Left colon (tissue), 2 donors: Measurements from ENCODE around the gene PRSS48. TPM values are rescaled to one million over a fixed set of nuclear protein-coding genes. Genes with fewer than 3 reads are reported as not detected.
A peak's percentile ranks its signal among the peaks of the same experiment; 100 is the strongest.
"Not testable (repeated sequence)": the region's sequence is repeated elsewhere in the genome, so short reads cannot be mapped to it uniquely, and the experiment has no call there.

Experiments
- ATAC-seq: fragments of 200-7000 bp; cut with Tn5 transposase; one replicate; pipeline ENCODE4 v1.9.1; 2020; ENCODE audit warnings: mild to moderate bottlenecking, moderate library complexity
- DNase-seq, 2 donors: peaks; one replicate each; pipeline ENCODE4 v3.0.0-alpha.2; 2020
- intact Hi-C, 2 donors: fragments of 100-400 bp; cut with DNase I in 1 of 2; cut with micrococcal nuclease in 1 of 2; formaldehyde crosslinking; loops; one replicate each; pipeline versions ENCODE4 v1.11.2 to v1.14.0; 2022; cut with DNase I, micrococcal nuclease
- total RNA-seq, 2 donors: library from RNA; stranded (reverse); fragmentation: NEBNext Ultra II Directional; extraction: Animal tissue kit (Norgen Biotek cat#: 25700); gene quantifications; one replicate each; pipeline ENCODE4 v1.2.1, GENCODE V29; 2021
- donor health status: DM: no; HTN: no; CAD: no.
- donor health status: DM: yes; HTN: yes; CAD: no.

Gene PRSS48
- total RNA-seq, 2 donors from 2014 or later: not detected

DNA sequence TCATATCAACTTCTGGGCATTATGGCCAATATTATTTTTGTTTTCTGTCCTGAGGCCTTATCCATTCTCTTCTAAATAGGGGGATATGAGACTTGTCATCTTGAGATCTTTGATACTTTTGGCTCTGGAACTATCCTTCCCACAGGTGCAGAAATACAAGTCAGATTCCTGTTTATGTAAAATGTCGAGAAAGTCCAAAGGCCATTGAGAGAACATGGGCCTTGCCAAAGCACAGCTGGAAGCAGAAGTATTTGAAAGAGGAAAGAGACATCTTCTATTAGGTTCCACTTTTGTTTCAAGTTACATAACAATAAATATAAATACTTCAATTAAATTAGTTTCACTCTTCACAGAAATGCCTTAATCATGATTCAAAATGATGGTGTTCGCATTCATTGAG, 20.8 kb upstream of the PRSS48 start:
- ATAC-seq (peak; percentile 55), DNase-seq (no peak)
- intact Hi-C loops: no loop called here

DNA sequence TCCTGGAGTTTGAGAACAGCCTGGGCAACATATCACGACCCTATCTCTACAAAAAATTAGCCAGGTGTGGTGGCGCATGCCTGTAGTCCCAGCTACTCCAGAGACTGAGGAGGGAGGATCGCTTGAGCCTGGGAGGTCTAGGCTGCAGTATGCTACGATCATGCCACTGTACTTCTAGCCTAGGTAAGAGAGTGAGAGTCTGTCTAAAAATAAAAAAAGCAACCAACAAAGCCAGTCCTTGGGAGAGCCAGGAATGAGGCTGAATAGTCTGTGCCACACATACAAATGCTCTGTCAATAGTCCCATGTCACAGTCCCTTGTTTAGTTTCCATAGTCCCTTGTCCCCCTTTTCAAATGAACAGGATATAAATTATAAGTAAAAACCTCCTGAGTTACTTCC, 19.3 kb upstream of the PRSS48 start:
- DNase-seq (no peak), ATAC-seq (peak; percentile 31)
- intact Hi-C loops: no loop called here

DNA sequence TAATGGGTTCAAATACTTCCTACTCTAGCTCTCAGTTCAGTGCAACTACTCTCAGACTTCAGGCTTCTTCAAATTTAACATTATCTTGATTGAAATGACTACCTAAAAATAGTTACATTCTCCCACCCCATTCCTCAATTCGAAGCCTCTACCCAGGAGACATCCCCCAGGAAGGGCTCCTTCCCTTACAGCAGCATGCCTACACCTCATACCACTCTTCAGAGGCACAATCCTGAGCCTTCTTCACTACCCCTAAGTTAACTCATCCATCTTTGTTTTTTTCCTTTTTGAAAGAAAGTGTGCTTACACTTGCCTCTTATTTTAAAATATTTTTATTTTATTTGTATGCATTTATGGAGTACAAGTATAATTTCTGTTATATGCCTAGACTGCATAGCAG, 17.2 kb upstream of the PRSS48 start:
- ATAC-seq: no peak
- intact Hi-C loops: no loop called here

DNA sequence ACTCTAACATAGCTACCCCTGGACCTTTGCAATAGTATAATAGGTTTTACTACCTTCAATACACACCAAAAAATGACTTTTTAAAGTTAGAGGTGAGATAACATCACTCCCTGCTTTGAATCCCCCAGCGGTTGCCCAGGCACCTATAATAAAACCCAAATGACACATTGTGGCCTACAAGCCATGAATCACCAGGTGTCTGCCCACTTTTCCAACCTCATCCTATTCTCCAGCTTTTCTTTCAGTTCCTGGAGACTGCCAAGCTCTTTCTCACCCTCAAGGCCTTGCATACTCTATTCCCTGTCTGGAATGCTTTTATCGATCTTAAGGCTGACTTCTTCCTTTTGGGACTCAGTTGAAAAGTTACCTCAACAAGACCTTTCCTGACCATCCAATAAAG, 16.4 kb upstream of the PRSS48 start:
- DNase-seq (no peak), ATAC-seq (no peak)
- intact Hi-C loops: no loop called here

More for the DNA sequence above, 17.2 kb upstream of the PRSS48 start:
- DNase-seq: no peak

DNA sequence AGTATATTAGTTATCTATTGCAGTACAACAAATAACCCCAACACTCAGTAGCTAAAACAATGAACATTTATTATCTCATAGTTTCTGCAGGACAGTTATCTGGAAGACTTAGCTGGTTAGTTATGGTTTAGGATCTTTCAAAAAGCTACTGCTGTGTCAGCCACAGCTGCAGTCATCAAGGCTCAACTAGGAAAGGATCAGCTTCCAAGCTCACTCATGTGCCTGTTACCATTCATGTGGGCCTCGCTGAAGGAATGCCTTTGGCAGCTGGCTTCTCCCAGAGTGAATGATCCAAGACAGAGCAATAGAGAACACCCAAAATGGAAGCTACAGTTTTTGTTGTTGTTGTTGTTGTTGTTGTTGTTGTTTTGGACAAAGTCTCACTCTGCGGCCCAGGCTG, 13.5 kb upstream of the PRSS48 start:
- DNase-seq: no peak
- ATAC-seq: no peak
- intact Hi-C loops: no loop called here

DNA sequence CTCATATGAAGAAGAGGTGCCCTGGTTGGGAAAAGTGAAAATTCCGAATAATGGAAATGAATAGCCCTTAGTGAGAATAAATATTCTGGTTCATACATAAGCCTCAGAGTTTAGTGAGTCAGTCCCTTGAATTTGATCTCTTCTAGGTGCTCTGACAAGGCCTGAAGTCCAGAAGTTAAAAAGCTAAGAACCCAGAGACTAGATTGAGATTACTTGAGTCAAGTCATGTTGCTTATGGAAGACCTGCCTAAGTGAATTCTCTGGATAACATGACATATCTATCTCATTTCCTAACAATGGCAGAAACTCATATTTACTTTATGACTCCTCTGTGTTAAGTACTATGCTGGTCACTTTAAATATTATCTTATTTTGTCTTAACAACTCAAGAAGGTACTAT, 10.5 kb upstream of the PRSS48 start:
- intact Hi-C loops: no loop called here
- no peak for DNase-seq
- ATAC-seq: peak; percentile 5

DNA sequence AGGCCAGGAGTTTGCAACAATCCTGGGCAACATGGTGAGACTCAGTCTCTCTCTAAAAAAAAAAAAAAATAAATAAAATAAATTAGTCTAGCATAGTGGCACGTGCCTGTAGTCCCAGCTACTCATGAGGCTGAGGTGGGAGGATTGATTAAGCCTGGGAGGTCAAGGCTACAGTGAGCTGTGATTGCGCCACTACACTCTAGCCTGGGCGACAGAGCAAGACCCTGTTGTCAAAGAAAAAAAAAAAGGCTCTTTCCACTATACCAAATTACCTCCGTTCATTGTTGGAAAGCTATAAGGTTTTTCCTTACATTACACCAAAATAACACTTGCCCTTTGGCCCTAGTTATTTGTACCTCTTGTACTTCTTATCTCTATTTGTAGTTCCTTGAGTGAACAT, 9.9 kb upstream of the PRSS48 start:
- ATAC-seq (no peak), DNase-seq (no peak)
- intact Hi-C loops: no loop called here

DNA sequence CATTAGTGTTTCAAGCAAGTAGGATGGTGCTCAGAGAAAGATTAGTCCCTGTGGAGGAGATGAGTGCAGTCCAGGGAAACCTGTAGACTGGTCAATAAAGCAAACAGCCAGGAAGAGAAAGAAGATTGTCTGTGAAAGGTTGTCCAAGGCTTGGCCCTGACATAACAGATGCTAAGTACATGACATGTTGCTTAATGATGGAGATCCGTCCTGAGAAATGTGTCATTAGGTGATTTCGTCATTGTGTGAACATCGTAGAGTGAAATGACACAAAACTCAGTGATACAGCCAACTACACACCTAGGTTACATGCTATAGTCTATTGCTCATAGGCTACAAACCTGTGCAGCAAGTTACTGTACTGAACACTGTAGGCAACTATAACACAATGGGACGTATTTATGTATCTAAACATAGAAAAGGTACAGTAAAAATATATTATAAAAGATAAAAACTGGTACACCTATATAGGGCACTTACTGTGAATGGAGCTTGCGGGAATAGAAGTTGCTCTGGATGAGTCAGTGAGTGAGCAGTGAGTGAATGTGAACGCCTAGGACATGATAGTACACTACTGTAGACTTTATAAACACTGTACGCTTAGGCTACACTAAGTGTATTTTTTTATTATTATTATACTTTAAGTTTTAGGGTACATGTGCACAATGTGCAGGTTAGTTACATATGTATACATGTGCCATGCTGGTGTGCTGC, 9.0 kb upstream of the PRSS48 start:
- no peak for DNase-seq
- peak; percentile 39 for ATAC-seq
- intact Hi-C loops: no loop called here

DNA sequence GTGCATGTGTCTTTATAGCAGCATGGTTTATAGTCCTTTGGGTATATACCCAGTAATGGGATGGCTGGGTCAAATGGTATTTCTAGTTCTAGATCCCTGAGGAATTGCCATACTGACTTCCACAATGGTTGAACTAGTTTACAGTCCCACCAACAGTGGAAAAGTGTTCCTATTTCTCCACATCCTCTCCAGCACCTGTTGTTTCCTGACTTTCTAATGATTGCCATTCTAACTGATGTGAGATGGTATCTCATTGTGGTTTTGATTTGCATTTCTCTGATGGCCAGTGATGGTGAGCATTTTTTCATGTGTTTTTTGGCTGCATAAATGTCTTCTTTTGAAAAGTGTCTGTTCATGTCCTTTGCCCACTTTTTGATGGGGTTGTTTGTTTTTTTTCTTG, 8.1 kb upstream of the PRSS48 start:
- ATAC-seq, intact Hi-C loops, DNase-seq: not testable (repeated sequence)

DNA sequence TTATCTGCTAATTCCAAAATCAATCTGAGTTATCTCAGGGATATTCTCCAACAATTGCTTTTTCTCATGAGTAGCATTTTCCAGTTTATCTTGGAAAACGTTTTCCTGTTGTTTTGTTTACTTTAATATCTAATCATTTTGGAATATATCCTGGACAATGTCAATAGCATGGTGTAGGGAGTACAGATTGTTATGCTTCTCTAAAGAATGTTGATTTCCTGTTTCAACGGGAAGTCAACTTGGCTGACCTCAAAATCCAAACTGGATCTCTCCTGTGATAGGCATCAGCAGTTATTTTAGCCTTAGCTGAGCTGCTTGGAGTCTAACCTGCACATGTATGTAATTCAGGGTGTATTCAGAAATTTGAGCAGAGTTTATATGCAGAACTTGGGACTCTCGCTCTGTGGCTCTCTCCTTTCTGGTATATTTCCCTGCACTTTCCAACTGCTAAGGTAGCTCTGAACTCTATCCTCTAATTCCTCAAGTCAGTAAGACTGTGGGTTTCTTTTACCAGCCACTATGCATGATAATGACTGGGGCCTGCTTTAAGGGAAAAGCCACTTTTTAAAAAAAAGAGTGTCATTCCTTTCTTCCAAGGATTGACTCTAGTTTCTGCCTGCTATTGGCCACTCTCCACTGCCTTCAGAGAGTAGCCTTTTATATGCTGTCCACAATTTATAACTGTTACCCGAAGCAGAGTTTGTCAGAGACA, 7.7 kb downstream of the PRSS48 start:
- DNase-seq (no peak), ATAC-seq (peak; percentile 20)
- intact Hi-C loops: no loop called here

DNA sequence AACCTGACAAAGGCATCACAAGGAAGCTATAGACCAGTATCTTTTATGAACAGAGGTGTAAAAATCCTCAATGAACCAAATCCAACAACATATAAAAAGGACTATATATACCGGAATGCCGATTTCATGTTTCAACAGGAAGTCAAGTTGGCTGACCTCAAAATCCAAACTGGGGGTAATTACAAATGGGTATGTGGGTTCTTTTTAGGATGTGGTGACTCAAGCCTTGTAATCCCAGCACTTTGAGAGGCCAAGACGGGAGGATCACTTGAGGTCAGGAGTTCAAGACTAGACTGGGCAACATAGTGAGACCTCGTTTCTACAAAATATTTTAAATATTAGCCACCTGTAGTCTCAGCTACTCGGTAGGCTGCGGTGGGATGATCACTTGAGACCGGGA, 10.4 kb downstream of the PRSS48 start:
- DNase-seq (no peak), ATAC-seq (no peak)

DNA sequence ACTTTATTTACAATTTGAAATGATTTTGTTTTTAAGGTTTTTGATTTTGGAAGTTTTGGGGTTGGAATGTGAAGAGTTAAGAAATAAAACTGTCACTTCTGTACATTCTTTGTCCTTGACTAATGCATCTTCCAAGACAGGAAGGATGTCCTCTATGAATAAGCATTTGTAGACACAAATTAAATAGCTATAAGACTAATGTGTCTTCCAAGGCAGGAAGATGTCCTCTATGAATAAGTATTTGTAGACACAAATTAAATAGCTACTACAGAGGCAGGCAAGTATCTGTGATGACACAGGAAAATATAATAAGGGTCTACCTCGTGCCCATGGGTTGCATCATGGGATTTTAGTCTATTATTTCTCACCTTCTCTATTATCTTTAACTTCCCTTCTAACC, 14.5 kb downstream of the PRSS48 start:
- no peak for ATAC-seq

More for the DNA sequence above, 10.4 kb downstream of the PRSS48 start:
- intact Hi-C loops: no loop called here

DNA sequence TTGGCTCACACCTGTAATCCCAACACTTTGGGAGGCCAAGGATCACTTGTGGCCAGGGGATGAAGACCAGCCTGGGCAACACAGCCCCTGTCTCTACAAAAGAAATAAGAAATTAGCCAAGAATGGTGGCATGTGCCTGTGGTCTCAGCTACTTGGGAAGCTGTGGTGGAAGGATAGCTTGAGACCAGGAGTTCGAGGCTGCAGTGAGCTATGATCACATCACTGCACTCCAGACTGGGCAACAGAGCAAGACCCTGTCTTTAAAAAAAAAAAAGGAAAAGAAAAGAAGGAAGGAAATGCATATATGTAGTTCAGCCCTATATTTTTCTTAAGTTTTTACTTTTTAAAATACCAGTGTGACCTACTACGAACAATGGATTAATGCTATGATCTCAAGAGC, 15.1 kb downstream of the PRSS48 start:
- intact Hi-C loops: no loop called here
- no peak for DNase-seq
- ATAC-seq: no peak

More for the DNA sequence above, 14.5 kb downstream of the PRSS48 start:
- intact Hi-C loops: no loop called here
- DNase-seq: no peak

DNA sequence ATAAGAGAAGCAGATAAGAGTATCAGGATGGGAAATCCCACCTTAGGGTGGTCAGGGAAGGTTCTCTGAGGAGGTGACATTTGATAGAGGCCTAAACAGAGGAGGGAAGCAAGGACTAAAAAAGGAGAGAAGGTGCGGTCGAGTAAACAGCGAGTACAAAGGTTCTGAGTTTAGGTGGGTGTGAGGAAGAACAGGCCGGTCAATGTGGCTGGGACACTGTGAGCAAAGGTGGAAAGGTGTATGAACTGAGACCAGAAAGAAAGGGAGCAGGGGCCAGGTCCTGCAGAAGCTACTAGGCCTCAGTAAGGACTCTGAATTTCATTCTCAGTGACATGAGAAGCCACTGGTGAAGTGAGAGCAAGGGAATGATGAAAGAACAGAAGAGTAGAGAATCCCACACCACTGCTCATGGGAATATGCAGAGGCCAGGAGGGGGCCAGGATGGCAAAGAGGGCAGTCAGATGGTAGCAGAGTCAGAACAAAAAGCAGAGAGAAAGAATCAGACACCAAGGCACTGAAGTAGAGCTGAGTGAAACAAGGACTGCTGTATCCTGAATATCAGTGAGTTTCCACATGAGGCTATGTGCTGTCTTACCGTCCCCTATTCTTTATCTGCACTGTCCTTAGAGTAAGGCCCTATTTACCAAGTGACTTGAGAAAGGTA, 18.0 kb downstream of the PRSS48 start:
- DNase-seq: peak; percentile 32 to 46
- intact Hi-C loops: no loop called here
- peak; percentile 95 for ATAC-seq

DNA sequence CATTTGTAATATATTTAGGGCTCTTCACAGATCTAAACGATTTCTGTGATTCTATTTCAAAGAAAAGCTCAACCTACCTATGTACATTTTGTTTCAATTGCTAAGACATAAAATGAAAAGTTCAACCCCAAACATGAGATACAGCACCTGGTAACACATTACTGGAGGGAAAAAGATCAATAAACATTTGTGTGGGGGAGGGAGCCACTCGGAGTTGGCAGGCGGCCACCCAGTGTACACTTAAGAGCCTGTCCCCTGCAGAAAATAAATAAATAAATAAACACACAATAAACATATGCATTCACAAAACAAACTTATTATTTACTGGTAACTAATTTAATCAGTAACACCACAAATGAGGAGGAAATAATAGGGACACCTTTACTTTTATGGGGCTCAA, 19.3 kb downstream of the PRSS48 start:
- intact Hi-C loops: no loop called here
- DNase-seq (no peak), ATAC-seq (no peak)

DNA sequence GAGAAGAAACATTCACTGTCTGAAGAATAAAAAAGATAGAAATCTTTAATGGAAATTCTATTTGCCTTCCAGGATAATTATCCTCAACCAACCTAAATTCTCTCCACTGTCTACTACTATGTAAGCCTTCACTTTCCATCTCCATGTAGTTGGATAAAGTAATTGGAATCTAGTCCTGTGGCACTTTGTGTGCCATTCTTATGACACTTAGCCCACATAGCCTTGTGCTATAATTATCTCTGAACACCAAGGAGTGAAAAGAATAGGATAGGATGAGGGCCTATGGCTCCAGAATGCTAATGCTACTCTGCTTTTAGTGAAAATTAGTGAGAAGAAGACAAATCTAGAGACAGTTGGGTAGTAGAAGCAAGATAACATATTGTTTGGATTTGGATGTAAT, 20.2 kb downstream of the PRSS48 start:
- DNase-seq: no peak
- intact Hi-C loops: no loop called here
- ATAC-seq: no peak

DNA sequence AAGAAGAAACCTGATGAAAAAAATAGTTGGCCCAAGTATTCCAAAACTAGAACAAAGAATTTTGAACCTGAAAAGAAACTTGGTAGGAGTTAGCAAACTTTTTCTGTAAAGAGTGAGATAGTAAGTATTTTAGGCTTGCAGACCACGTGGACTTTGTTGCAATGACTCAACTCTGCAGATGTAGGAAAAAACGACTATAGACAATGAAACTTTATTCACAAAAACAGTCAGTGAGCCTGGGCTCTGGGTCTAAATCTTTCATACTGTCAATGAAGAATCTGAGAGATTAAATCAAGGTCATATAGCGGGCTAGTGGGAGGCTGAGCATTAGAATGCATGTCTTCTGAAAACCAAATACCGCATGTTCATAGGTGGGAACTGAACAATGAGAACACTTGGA, 25.5 kb downstream of the PRSS48 start:
- ATAC-seq (no peak), DNase-seq (no peak)
- intact Hi-C loops: no loop called here

DNA sequence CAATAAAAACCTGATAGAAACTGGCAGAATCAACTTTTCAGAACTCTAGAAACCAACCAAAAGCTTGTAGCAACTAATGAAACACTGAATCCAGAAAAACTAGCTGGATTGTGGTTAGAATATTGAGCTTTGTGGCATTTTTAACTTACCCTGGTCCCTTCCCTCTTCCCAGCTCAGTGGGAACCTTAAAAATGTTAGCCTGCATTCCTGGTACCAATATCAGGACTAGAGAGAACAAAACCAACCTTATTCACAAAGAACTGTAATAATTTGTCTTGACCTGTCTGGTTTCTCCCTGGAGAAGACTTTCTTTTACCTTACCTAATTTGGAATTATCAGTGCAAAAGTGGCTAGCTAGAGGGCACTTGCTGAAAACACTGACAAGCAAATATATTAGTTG, 27.3 kb downstream of the PRSS48 start:
- intact Hi-C loops: no loop called here
- ATAC-seq (no peak), DNase-seq (no peak)

DNA sequence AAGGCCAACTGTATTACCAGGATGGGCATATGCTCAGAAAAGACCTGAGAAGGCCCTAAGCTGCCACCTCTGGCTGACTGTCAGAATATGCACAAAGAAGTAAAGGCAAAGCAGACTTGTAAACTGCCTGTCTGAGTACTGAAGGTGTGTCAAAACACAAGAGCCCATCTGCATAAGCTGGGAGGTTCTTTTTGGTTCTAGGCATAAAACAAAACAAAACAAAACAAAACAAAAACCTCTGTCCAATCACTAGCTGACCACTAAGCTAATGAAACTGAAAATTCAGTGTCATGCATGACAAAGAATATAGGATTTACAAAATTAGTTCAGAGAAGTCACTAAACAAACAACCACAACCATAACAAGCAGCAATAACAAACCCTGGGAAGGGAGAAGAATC, 27.8 kb downstream of the PRSS48 start:
- DNase-seq (no peak), ATAC-seq (peak; percentile 87)
- intact Hi-C loops: no loop called here

DNA sequence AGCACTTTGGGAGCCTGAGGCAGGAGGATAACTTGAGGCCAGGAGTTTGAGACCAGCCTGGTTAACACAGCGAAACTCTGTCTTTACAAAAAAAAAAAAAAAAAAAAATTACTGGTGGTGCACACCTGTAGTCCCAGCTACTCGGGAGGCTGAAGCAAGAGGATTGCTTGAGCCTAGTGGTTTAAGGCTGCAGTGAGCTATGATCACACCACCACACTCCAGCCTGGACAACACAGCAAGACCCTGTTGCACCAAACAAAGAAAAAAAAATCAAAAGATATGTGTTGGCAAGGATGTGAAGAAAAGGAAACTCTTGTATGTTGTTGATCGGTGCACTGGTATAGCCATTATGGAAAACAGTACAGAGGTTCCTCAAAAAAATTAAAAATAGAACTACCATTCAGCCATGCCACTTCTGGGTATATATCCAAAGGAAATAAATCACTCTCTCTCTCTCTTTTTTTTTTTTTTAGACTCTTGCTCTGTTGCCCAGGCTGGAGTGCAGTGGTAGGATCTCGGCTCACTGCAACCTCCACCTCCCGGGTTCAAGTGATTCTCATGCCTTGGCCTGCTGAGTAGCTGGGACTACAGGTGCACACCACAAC, 33.3 kb downstream of the PRSS48 start:
- no peak for ATAC-seq
- DNase-seq: no peak
- intact Hi-C loops: no loop called here
